SU-DHL-6 (cell line): ENCODE measurements around the gene GANC.

Source experiments
- H2AFZ ChIP-seq: fragments of 200-600 bp; sonication (generic); 2 replicates; pipeline ENCODE4 v1.6.1; 2014; ENCODE audit warnings: low read depth, mild to moderate bottlenecking, moderate library complexity, mixed read lengths, antibody characterized with exemption, low read length; ENCODE audit not compliant: severe bottlenecking
- H3F3A ChIP-seq: fragments of 200-600 bp; shearing (Covaris generic); 2 replicates; pipeline ENCODE4 v1.6.0; 2016; ENCODE audit warnings: antibody characterized with exemption, mild to moderate bottlenecking; ENCODE audit not compliant: insufficient read depth
- H3K27ac ChIP-seq: fragments of 200-600 bp; sonication (generic); 2 replicates; pipeline ENCODE4 v1.5.1; 2016; ENCODE audit warnings: low read depth, mild to moderate bottlenecking, low read length, moderate library complexity, mixed read lengths
- H3K27me3 ChIP-seq: fragments of 200-600 bp; sonication (generic), shearing (Covaris generic); 2 replicates; pipeline ENCODE4 v1.6.0; 2014; ENCODE audit warnings: mild to moderate bottlenecking, low read length
- H3K36me3 ChIP-seq: fragments of 200-600 bp; sonication (generic); 2 replicates; pipeline ENCODE4 v1.6.1; 2014; ENCODE audit warnings: mild to moderate bottlenecking, low read length, mixed read lengths
- H3K4me2 ChIP-seq: fragments of 300-600, 200-600 bp; shearing (Covaris generic), sonication (generic); 2 replicates; pipeline ENCODE4 v1.6.0; 2014; ENCODE audit warnings: low read length, low read depth, mild to moderate bottlenecking; ENCODE audit not compliant: poor library complexity, severe bottlenecking
- H3K4me3 ChIP-seq: fragments of 200-600 bp; sonication (generic); 2 replicates; pipeline ENCODE4 v1.5.1; 2014; ENCODE audit warnings: antibody characterized with exemption, low read length, mild to moderate bottlenecking, mixed read lengths; ENCODE audit not compliant: insufficient read depth, poor library complexity, severe bottlenecking
- H3K79me2 ChIP-seq: fragments of 200-600 bp; sonication (generic); 2 replicates; pipeline ENCODE4 v1.6.1; 2014; ENCODE audit warnings: mild to moderate bottlenecking, low read length, moderate library complexity; ENCODE audit not compliant: insufficient read depth
- H3K9ac ChIP-seq: fragments of 200-600 bp; sonication (generic); 2 replicates; pipeline ENCODE4 v1.7.0; 2014; ENCODE audit warnings: mild to moderate bottlenecking, low read length
- H3K9me2 ChIP-seq: fragments of 200-600 bp; sonication (generic); replicated peaks from 2 replicates; pipeline ENCODE4 v1.6.1; 2014; ENCODE audit warnings: low read length; ENCODE audit not compliant: insufficient read depth
- H3K9me3 ChIP-seq: fragments of 200-600 bp; sonication (generic); 2 replicates; pipeline ENCODE4 v1.6.1; 2014; ENCODE audit warnings: low read length, mixed read lengths; ENCODE audit not compliant: insufficient read depth
- H4K20me1 ChIP-seq: fragments of 200-600 bp; sonication (generic); 2 replicates; pipeline ENCODE4 v1.6.1; 2014; ENCODE audit warnings: low read depth, mild to moderate bottlenecking, antibody characterized with exemption, low read length, moderate library complexity, mixed read lengths
- EZH2phosphoT487 ChIP-seq: fragments of 200-600 bp; sonication (generic), shearing (Covaris generic); conservative IDR thresholded peaks from 2 replicates; pipeline ENCODE4 v1.6.1; 2018; ENCODE audit warnings: mild to moderate bottlenecking, antibody characterized with exemption, low read length, moderate library complexity, mixed read lengths
- TF ChIP-seq, protein P1 (sequence below): fragments of 200-600 bp; sonication (generic); IDR thresholded peaks from one replicate; pipeline ENCODE4 v1.5.1; 2017; ENCODE audit warnings: antibody characterized with exemption, mild to moderate bottlenecking, low read length, moderate library complexity; ENCODE audit not compliant: insufficient read depth, poor library complexity, severe bottlenecking

GANC gene

DNA sequence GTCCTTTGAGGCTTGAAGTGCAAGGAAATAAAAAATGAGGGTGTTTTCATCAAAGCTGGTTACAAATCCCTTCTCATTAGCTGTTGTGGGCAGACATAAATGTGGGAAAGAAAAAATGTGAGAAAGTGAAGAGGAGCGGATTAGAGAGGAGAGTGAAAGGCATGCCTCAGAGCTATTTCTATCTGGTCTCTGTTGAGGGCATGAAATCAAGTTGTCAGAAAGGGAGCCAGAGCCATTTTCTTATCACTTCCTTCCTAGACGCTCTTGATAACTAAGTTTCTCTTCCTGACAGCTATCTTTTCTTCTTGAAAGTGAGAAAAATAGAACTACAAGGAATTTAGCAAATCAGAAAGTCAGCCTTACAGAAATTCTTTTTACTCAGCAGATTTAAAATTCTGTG is 65.5 kb downstream of the GANC start:
- H3K9me2 ChIP-seq = no peaks in the 10 kb centered on the region
- TF ChIP-seq EZH2phosphoT487 = no peak
- TF ChIP-seq, protein P1, sequence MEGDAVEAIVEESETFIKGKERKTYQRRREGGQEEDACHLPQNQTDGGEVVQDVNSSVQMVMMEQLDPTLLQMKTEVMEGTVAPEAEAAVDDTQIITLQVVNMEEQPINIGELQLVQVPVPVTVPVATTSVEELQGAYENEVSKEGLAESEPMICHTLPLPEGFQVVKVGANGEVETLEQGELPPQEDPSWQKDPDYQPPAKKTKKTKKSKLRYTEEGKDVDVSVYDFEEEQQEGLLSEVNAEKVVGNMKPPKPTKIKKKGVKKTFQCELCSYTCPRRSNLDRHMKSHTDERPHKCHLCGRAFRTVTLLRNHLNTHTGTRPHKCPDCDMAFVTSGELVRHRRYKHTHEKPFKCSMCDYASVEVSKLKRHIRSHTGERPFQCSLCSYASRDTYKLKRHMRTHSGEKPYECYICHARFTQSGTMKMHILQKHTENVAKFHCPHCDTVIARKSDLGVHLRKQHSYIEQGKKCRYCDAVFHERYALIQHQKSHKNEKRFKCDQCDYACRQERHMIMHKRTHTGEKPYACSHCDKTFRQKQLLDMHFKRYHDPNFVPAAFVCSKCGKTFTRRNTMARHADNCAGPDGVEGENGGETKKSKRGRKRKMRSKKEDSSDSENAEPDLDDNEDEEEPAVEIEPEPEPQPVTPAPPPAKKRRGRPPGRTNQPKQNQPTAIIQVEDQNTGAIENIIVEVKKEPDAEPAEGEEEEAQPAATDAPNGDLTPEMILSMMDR = no peak
- no peaks in the 10 kb centered on the region for H3K79me2 ChIP-seq
- H2AFZ ChIP-seq = no peak overlapping the region
- no peak overlapping the region for H3K4me3 ChIP-seq
- H3K9me3 ChIP-seq = no peaks in the 10 kb centered on the region
- H3K27me3 ChIP-seq = no peaks in the 10 kb centered on the region
- no peak overlapping the region for H3K9ac ChIP-seq
- H3F3A ChIP-seq = no peaks in the 10 kb centered on the region
- H3K36me3 ChIP-seq = no peaks in the 10 kb centered on the region
- no peaks in the 10 kb centered on the region for H4K20me1 ChIP-seq
- no peak overlapping the region for H3K27ac ChIP-seq
- H3K4me2 ChIP-seq = no peak overlapping the region

DNA sequence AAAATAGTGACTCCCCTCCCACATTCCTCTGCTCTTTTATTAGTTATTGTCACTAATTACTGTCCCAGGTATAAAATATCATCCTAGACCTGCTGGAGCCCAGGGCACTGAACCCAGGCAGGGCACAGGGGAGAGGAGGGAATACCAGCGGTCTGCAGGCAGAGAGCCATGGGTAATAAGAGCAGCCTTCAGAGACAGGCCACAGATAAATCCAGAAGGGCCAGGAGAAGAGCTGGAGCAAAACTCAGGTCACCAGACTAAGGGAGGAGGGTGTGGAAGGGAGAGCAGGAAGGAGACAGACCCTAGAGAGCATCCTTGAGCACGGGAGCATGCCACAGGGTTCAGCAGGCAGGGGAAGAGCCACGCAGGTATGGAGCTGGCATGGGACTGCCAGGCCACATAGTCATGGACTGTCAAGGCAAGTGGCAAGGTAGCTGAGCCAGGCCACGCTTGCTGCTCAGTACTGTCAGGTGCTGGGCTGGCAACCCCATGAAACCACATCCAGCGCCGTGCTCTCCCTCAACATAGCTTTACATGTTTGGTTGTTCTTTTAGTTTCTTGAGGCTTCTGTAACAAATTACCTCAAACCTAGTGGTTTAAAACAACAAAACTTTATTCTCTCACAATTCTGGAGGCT is 70.7 kb downstream of the GANC start:
- no peak overlapping the region for H3K9ac ChIP-seq
- H3K27ac ChIP-seq = no peak overlapping the region
- no peaks in the 10 kb centered on the region for H3F3A ChIP-seq
- no peaks in the 10 kb centered on the region for H3K79me2 ChIP-seq
- H3K4me2 ChIP-seq = no peak overlapping the region
- no peaks in the 10 kb centered on the region for H3K36me3 ChIP-seq
- H3K9me3 ChIP-seq = no peaks in the 10 kb centered on the region
- H4K20me1 ChIP-seq = no peaks in the 10 kb centered on the region
- no peak overlapping the region for H3K4me3 ChIP-seq
- TF ChIP-seq, protein P1 = no peak
- TF ChIP-seq EZH2phosphoT487 = no peak
- no peaks in the 10 kb centered on the region for H3K9me2 ChIP-seq
- H3K27me3 ChIP-seq = no peaks in the 10 kb centered on the region
- H2AFZ ChIP-seq = no peak overlapping the region

DNA sequence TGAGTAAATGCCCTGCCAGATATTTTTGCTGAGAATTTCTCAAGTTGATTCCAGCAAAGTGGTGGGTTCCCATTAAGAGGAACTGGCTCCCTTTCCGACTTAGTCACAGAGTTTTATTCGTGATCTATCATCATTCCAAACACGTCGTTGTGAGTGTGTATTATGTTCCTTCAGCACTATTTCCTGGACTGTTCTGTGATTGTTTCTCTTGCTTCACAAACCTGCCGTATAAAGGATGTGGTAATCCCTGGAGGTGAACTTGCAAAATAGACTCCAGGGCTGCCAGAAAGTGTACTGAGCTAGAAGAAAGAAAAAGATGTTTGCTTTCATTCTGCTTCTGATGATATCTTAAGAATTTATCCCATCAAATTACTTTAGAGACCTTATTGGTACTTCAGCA is 71.8 kb downstream of the GANC start:
- H3K9ac ChIP-seq = no peak overlapping the region
- no peaks in the 10 kb centered on the region for H4K20me1 ChIP-seq
- no peak overlapping the region for H2AFZ ChIP-seq
- H3K9me3 ChIP-seq = no peaks in the 10 kb centered on the region
- no peaks in the 10 kb centered on the region for H3F3A ChIP-seq
- H3K4me2 ChIP-seq = no peak overlapping the region
- no peaks in the 10 kb centered on the region for H3K36me3 ChIP-seq
- no peak overlapping the region for H3K4me3 ChIP-seq
- no peak overlapping the region for H3K27ac ChIP-seq
- no peak for TF ChIP-seq EZH2phosphoT487
- TF ChIP-seq, protein P1 = no peak
- no peaks in the 10 kb centered on the region for H3K79me2 ChIP-seq
- H3K27me3 ChIP-seq = no peaks in the 10 kb centered on the region
- no peaks in the 10 kb centered on the region for H3K9me2 ChIP-seq
